GM19035 (cell line): Measurements from ENCODE around the gene ARL4A.

Experiments
- ATAC-seq: cut with Tn5 transposase; IDR thresholded peaks from one replicate; pipeline ENCODE4 v1.9.1; 2021; ENCODE audit not compliant: unreplicated experiment

The ARL4A gene

DNA sequence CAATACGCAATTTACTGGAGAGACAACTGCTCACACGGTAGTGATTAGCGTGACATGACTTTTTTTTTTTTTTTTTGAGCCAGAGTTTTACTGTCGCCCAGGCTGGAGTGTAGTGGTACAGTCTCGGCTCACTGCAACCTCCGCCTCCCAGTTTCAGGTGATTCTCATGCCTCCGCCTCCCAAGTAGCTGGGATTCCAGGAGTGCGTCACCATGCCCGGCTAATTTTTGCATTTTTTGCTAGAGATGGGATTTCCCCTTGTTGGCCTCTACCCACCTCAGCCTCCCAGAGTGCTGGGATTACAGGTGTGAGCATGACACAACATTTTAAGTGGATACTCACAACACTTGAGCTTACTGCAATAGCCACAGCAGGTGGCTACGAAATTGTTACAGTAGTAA lies 11.9 kb downstream of the ARL4A start:
- no peak for ATAC-seq

DNA sequence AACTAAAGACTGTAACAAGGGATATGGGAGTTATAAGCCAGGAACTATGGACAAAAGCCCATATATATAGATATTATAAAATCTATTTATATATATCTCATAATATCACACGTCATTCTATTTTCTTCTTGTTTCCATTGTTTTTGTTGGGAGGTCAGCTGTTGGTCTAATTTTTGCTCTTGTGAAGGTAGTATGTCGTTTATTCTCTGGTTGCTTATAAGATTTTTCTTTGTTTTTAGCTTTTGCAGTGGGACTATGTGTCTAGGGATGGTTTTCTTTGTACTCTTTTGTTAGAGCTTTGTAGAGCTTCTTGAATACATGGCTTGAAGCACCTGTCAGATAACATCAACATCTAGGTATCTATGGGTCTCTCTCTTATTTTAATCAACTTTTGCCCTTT lies 14.0 kb downstream of the ARL4A start:
- no peak for ATAC-seq

DNA sequence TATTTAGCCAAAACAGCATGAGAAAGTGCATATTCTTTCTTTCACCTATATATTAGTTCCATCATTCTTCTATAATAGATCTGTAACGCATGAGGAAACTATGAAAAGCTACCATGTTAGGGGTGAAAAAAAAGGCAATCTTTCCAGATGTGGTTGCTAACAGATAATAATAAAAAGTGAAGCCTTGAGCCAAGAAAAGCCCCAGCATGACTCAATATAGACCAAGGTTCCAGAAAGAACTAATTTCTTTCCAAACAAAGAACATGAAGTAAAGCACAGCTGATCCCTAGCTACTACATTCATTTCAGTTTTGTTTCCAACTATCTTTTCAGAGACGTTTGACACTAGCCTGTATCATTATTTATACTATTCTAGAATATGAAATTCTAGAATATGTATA lies 16.4 kb downstream of the ARL4A start:
- no peak for ATAC-seq

- no peak for ATAC-seq
Measured at GRCh38 chr7:12705878-12706277, 18.4 kb downstream of the ARL4A start.

- no peak for ATAC-seq
Measured at GRCh38 chr7:12706900-12707536, 19.6 kb downstream of the ARL4A start.

- no peak for ATAC-seq
Measured at GRCh38 chr7:12708314-12708713, 20.9 kb downstream of the ARL4A start.

- no peak for ATAC-seq
Measured at GRCh38 chr7:12709726-12710502, 22.5 kb downstream of the ARL4A start.

DNA sequence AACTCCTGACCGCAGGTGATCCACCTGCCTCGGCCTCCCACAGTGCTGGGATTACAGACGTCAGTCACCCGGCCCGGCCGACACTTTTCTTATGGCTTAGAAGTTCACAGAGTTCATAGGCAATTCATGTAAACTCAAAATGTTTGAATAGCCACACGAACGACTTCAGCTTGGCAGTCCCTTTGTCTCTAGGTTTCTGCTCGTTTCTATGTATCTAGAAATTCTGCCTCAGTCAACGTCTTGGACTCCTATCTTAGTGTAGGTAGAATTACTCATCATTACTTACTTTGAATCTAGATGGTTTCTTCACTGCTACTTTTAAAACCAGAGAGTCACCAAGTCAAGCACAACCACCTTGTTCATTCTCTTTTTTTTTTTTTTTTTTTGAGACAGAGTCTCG lies 23.7 kb downstream of the ARL4A start:
- ATAC-seq = no peak

- ATAC-seq = no peak
Measured at GRCh38 chr7:12712236-12712635, 24.8 kb downstream of the ARL4A start.

DNA sequence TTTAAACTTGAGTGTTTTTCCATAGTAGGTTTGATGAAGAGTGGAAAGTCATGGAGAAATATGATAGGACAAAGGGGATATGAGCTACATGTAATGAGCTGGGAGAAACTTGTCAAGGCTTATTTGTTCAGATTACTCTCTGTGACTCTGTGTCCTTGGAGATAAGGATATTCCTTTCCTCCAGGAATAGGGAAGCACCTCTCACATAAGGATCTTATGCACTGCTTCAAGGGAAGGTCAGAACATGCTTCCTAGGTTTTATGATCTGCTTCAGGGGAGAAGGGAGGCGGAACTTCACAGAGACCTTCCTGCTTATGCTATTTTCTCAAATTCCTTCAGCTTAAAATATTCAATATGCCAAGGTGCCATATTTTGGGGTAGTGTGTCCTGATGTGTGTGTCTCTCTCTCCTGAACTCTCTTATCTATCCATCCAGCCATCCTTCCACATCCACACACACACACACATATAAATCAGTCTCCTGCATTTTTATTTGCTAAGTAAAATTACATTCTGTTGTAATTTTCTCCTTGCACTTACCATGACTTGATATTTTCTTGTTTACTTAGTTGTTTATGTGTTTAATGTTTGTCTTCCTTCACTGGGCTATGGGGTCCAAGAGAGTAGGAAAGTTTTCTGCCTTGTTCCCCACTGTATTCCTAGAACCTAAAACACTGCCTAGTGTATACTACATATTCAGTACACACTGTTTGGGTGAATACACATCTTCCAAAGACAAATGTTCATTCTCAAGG lies 26.4 kb downstream of the ARL4A start:
- no peak for ATAC-seq

DNA sequence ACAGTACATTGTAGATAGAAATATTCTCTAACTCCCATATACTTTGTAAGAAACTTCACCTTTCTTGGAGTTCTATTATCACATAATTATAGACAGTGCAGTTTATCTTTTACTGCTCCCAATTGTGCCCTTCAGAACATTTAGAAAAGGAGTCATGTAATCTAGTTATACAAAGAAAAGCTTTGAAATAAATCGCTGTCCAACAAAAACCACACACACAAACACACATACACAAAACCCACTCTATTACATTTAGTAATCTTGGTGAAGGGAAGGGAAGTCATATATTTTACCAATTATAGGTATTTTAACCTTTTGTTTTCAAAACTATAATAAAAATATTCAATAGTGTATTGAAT lies 26.9 kb downstream of the ARL4A start:
- no peak for ATAC-seq

DNA sequence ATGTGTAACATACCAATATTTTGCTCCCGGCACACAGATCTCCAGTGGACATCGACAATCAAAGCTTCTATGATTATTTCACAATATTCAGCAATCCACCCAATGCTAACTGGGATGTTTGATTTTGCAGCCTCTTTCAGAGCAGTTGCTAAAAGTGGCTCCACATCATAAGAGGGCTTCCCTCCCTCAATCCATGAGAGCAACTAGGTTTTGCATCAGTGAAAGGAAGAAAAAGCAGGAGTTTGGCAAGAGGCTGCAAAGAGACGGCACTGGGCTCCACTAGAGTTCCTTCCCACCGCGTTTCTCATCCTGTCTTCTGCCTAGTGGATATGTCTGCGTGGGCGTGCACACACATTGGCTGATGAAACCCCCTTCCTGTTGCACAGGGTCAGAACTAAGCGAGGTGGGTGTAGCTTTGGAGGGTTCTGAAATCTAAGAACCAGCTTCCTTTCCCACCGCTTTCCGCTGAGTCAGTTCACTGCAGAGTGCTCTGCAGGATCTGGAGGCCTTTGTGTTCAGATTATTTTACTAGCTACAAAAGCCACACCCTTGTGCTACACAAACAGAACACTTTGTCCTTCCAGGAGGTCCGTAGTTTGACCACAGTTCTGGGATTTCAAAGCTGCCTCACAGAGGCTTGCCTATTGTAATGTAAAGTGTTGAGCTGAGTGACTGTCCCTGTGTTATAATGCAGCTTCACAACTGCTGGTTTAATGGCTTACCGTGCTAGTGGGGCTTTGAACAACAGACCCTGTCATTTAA lies 28.1 kb downstream of the ARL4A start:
- no peak for ATAC-seq

DNA sequence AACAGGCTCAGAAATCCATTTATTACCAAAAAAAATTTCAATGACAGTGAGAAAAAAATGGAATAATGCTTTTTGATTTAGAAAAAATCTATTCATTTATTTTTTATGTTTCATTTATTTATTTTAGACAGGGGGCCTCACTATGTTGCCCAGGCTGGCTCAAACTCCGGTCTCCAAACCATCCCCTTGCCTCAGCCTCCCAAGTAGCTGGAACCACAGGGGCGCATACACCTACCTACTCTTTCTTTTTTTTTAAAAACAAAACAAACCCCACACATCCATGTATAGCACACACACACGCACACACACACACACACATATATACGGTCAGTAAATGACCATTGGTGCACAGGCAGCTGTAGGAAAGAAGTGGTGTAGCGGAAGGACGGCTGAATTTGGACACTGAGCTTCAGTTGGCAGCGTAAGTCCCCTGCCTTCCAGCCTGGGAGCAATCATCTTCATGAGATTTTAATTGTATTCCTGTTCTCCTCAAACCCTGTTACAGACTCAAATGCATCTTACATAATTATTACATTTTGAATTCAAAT lies 28.8 kb downstream of the ARL4A start:
- ATAC-seq = no peak

GRCh38 chr7:12716722-12717121 lies 29.3 kb downstream of the ARL4A start:
- ATAC-seq = no peak

GRCh38 chr7:12719141-12719919 lies 31.9 kb downstream of the ARL4A start:
- no peak for ATAC-seq

GRCh38 chr7:12719981-12720865 lies 32.8 kb downstream of the ARL4A start:
- ATAC-seq = no peak

DNA sequence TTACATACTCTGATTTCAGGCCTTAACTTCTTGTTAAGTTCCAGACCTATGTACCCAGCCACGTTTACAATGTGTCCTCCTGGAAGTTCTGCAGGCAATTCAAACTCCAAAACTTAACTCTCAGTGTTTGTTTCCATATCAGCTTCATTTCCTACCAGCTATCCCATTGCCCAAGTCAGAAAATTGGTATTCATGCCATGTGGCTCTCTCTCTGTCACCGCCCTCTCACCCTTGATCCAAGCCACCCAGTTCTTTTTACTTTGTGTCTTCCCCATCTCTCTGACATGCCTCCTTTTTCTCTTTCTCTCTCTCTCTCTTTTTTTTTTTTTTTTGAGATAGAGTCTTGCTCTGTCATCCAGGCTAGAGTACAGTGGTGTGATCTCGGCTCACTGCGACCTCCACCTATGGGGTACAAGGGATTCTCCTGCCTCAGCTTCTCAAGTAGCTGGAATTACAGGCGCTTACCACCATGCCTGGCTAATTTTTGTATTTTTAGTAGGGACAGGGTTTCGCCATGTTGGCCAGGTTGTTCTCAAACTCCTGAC lies 33.9 kb downstream of the ARL4A start:
- no peak for ATAC-seq

GRCh38 chr7:12722136-12722535 lies 34.7 kb downstream of the ARL4A start:
- ATAC-seq = no peak
